PC-3 (cell line): ENCODE results near the gene SDC1.

Experiments used
- CTCF ChIP-seq: fragments of 300-600 bp; sonication (generic); conservative IDR thresholded peaks from 2 replicates; pipeline ENCODE4 v1.5.1; 2017; ENCODE audit warnings: antibody characterized with exemption, low read depth, mild to moderate bottlenecking, low read length
- EZH2 ChIP-seq: fragments of 300-600 bp; sonication (generic); IDR thresholded peaks from one replicate; pipeline ENCODE4 v1.6.1; 2017; ENCODE audit warnings: antibody characterized with exemption, mild to moderate bottlenecking, low read length; ENCODE audit not compliant: unreplicated experiment

GRCh38 chr2:20157193-20157891 is 67.6 kb downstream of the SDC1 start:
- TF ChIP-seq CTCF, result no peak
- no peak for TF ChIP-seq EZH2
